HT-29 (cell line): ENCODE data around the gene KCNN4. TPM values are rescaled to one million over a fixed set of nuclear protein-coding genes. Genes with fewer than 3 reads are reported as not detected.

Source experiments
- DNase-seq: peaks from one replicate; pipeline ENCODE4 v3.0.0-alpha.2; 2015; ENCODE audit warnings: low spot score
- total RNA-seq: library from RNA; depleted of rRNA; stranded (reverse); fragments of >200 nt; shearing (Covaris generic); gene quantifications from 2 replicates; pipeline ENCODE4 v1.2.3, GENCODE V29; 2014

KCNN4 gene
- total RNA-seq, 1 experiment from 2014 or later, result not detected

DNA sequence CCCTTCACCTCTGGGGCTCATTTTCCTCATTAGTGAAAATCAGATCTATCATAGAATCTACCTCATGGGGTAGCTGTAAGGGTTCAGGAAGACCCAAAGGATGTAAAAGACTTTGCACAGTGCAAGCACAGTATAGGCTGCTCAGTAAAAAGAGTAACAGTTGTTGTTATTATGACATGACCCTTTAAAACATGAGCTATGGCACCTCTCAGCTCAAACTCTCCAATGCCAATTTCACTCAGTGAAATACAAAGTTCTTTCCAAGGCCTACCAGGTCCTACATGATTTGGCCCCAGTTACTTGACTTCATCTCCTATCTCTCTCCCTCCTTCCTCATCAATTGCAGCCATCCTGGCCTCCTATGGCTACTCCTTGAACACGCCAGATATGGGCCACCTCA, 30.9 kb downstream of the KCNN4 start:
- no peak for DNase-seq

DNA sequence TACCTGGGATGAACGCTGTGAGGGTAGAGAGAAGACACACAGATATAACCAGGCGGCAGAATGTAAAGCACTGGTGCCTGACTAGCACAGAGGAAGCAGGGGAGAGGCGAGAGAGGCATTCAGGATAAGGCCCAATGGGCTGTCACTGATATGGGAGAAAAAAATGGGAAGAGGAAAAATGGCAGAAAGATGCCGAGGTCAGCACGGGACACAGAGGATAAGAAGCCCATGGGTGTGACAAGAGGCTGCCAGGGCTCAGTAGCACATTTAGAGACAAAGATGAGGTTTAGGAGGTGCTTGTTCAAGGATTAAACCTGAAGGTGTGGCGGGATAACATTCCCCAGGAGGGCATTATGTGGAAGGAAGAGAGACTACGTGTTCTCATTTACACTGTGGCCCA, 31.6 kb downstream of the KCNN4 start:
- no peak for DNase-seq

- no peak for DNase-seq
Measured at GRCh38 chr19:43748685-43749084, 32.1 kb downstream of the KCNN4 start.

- no peak for DNase-seq
Measured at GRCh38 chr19:43748205-43748594, 32.6 kb downstream of the KCNN4 start.

GRCh38 chr19:43747557-43748204, 33.1 kb downstream of the KCNN4 start:
- no peak for DNase-seq

GRCh38 chr19:43743059-43743458, 37.7 kb downstream of the KCNN4 start:
- no peak for DNase-seq

GRCh38 chr19:43741075-43741825, 39.5 kb downstream of the KCNN4 start:
- no peak for DNase-seq

GRCh38 chr19:43739439-43740235, 41.1 kb downstream of the KCNN4 start:
- peak; percentile 98 for DNase-seq

DNA sequence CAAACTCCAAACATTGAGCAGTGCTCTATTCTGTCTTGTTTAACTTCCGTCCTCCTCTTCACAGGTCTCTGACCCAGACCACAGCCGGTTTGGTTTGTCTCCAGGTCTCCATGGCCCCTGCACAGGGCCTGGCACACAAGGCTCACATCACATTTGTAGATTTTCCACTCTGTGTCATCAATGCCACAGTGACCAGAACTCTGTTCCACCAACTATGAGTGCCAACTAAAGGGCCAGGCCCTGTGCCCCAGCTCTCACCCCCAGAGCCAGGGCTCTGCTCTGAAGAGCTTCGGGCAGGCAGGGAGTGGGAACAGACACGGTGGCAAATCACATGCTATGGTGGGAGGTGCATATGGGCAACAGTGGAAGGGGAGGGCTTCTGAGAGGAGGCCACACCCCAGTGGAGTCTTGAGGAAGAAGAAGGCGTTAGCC, 42.0 kb downstream of the KCNN4 start:
- peak; percentile 89 for DNase-seq

DNA sequence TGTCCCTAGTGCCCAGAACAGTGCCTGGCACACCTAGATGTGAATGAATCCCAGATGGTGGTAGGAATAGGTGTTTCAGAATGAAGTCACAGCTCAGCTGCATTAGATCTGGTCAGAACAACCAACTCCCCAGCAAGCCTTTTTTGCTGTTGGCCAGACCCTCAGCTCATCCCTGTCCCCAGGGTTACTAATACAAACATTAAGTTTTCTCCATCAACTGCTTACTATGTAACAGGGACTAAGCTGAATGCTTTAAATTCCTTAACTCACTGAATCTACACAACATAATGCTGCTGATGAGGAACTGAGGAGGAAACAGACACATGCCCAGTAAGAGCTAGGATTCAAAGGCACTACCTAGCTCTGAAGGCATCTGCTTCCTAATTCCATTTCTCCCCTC, 44.8 kb downstream of the KCNN4 start:
- no peak for DNase-seq

- no peak for DNase-seq
Measured at GRCh38 chr19:43735013-43735412, 45.8 kb downstream of the KCNN4 start.

DNA sequence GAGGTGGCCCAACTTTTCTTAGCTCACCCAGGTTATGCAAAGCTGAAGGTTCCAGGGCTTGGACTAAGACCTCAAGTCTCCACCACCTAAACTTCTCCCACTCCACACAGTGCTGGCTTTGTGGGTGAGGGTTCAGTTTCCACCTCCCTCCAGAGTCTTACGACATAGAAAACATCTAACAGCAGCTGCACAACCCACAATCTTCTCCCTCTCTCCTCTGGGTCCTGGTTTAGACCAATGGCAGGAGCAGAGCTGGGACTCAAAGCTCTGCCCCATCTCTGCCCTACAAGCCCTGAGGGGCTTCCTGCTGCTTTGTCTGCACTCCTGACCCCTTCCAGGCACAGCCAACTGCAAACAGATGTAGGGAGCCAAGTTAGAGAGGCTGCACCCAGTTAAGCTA, 48.9 kb downstream of the KCNN4 start:
- no peak for DNase-seq

- DNase-seq, result no peak
Measured at GRCh38 chr19:43731346-43731745, 49.4 kb downstream of the KCNN4 start.

DNA sequence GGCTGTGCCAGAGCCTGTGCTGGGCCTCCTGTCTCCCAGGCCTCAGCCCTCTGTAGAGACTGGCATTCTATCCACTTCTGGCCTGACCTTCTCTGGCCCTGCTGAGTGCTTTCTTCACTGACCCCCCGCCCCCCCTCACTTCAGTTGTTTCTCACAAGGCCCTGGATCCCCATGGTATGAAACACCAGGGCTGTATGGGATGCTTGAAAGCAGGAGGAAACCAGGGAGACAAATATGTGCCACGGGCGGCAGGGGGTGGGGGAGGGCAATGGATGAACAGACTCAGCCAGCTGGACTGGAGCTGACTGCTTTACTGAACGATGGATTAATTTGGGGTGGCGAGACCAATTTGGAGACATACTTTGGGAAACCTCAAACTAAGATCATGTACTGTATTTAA, 50.9 kb downstream of the KCNN4 start:
- no peak for DNase-seq

DNA sequence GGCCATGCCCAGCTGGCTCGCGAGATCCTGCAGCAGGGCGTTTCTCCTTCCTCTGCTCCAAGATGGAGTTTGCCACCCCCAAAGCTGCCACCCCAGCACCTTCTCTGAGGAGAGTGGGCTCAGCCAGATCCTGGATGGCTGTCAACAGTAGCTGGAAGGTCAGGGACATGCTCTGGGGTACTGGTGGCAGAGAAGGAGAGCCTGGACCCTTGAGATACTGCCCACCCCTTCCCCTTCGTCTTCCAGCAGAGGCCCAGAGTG, 53.2 kb downstream of the KCNN4 start:
- DNase-seq, result no peak

GRCh38 chr19:43726736-43727592, 53.8 kb downstream of the KCNN4 start:
- peak; percentile 8 for DNase-seq

DNA sequence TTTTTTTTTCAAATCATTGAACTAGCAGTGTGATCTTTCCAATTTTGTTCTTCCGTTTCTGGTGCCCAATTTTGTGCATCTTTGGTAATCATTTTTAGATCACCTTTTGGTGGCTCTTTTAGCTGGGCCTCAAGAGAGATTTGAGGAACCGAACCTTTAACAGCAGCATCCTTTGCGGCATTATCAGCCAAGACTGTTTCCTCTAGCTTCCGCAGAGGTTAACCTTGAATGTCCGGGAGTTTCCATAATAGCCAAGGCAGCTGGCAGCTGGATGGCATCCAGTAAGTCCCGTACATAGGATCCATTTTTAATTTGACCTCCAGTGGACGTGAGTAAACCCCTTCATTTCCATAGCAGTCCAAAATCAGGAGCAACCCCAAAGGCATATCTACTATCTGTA, 55.3 kb downstream of the KCNN4 start:
- DNase-seq, result no peak

- no peak for DNase-seq
Measured at GRCh38 chr19:43724896-43725295, 55.9 kb downstream of the KCNN4 start.

- peak; percentile 57 for DNase-seq
Measured at GRCh38 chr19:43723588-43723987, 57.2 kb downstream of the KCNN4 start.

DNA sequence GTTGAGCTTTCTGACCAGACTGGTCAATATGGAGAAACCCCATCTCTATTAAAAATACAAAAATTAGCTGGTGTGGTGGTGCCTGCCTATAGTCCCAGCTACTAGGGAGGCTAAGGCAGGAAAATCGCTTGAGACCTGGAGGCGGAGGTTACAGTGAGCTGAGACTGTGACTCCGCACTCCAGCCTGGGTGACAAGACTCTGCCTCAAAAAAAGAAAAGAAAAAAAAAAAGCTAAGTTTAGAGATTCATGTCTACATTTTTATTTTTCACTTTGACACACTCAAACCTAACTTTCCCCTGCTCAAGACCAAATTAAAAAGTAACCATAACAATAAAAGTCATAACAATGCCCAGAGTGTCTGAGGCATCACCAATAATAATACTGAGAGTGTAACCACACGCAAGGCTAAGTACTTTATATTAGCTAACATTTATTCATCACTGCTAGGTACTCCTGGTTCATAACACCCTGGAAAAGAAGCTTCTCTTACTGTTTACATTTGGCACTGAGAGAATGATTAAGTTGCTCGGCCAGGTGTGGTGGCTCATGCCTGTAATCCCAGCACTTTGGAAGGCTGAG, 59.2 kb downstream of the KCNN4 start:
- no peak for DNase-seq

DNA sequence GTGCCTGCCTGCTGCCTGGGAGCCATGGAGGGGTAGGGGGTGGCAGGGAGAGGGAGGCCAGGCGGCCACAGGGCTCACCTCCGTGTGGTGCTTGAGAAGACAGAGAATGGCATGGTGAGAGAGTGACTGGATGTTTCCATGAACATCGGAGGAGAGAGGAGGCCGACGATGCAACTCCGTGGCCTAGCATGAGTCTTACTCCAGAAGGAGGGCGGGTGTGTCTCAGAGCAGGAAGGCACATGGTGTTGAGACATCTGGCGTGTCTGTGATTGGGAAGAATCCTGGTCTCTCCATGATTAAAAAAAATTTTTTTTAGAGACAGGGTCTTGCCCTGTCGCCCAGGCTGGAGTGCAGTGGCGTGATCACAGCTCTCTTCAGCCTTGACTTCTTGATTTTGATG, 59.8 kb downstream of the KCNN4 start:
- DNase-seq, result no peak

- no peak for DNase-seq
Measured at GRCh38 chr19:43719918-43720317, 60.9 kb downstream of the KCNN4 start.
